DOHH2 (cell line): ENCODE measurements around the gene TLR9.

Experiments used
- H3F3A ChIP-seq: fragments of 200-600 bp; sonication (generic), shearing (Covaris generic); 2 replicates; pipeline ENCODE4 v1.6.0; 2016; ENCODE audit warnings: antibody characterized with exemption, mild to moderate bottlenecking; ENCODE audit not compliant: control insufficient read depth, insufficient read depth
- H3K27ac ChIP-seq: fragments of 200-600 bp; sonication (generic); 2 replicates; pipeline ENCODE4 v1.5.1; 2014; ENCODE audit warnings: low read depth, mild to moderate bottlenecking, low read length, moderate library complexity
- H3K27me3 ChIP-seq: fragments of 200-600 bp; sonication (generic); 2 replicates; pipeline ENCODE4 v1.6.1; 2014; ENCODE audit warnings: mild to moderate bottlenecking, low read length, mixed read lengths; ENCODE audit not compliant: control insufficient read depth
- H3K36me3 ChIP-seq: fragments of 200-600 bp; sonication (generic); 2 replicates; pipeline ENCODE4 v1.6.1; 2014; ENCODE audit warnings: mild to moderate bottlenecking, low read length, moderate library complexity, mixed read lengths; ENCODE audit not compliant: control insufficient read depth
- H3K4me1 ChIP-seq: fragments of 200-600 bp; sonication (generic); 2 replicates; pipeline ENCODE4 v1.6.1; 2014; ENCODE audit warnings: mild to moderate bottlenecking, low read length, mixed read lengths; ENCODE audit not compliant: control insufficient read depth
- H3K4me2 ChIP-seq: fragments of 200-600 bp; sonication (generic); 2 replicates; pipeline ENCODE4 v1.6.0; 2014; ENCODE audit warnings: mild to moderate bottlenecking, low read length, moderate library complexity
- H3K4me3 ChIP-seq: fragments of 200-600 bp; sonication (generic); 2 replicates; pipeline ENCODE4 v1.5.1; 2014; ENCODE audit warnings: mild to moderate bottlenecking, low read length, mixed read lengths
- H3K79me2 ChIP-seq: fragments of 200-600 bp; sonication (generic); 2 replicates; pipeline ENCODE4 v1.6.1; 2014; ENCODE audit warnings: mild to moderate bottlenecking, low read length, mixed read lengths; ENCODE audit not compliant: control insufficient read depth
- H3K9me2 ChIP-seq: fragments of 200-600 bp; sonication (generic); replicated peaks from 2 replicates; pipeline ENCODE4 v1.6.1; 2014; ENCODE audit warnings: mild to moderate bottlenecking, low read length, mixed read lengths; ENCODE audit not compliant: control insufficient read depth
- H3K9me3 ChIP-seq: fragments of 200-600 bp; sonication (generic); 2 replicates; pipeline ENCODE4 v1.6.1; 2014; ENCODE audit warnings: antibody characterized with exemption, low read length, mixed read lengths; ENCODE audit not compliant: control insufficient read depth, insufficient read depth
- H4K20me1 ChIP-seq: fragments of 200-600 bp; sonication (generic); 2 replicates; pipeline ENCODE4 v1.6.0; 2014; ENCODE audit warnings: low read depth, mild to moderate bottlenecking, antibody characterized with exemption, low read length, moderate library complexity; ENCODE audit not compliant: control insufficient read depth, insufficient read depth
- EZH2phosphoT487 ChIP-seq: fragments of 200-600 bp; sonication (generic); IDR thresholded peaks from 2 replicates; pipeline ENCODE4 v1.6.1; 2017; ENCODE audit warnings: borderline replicate concordance, mild to moderate bottlenecking, antibody characterized with exemption, low read length, moderate library complexity, mixed read lengths
- TF ChIP-seq, protein P1 (sequence below): fragments of 200-600 bp; sonication (generic); IDR thresholded peaks from one replicate; pipeline ENCODE4 v1.5.1; 2014; ENCODE audit warnings: antibody characterized with exemption, mild to moderate bottlenecking, low read depth, low read length; ENCODE audit not compliant: poor library complexity, severe bottlenecking

Gene TLR9

DNA sequence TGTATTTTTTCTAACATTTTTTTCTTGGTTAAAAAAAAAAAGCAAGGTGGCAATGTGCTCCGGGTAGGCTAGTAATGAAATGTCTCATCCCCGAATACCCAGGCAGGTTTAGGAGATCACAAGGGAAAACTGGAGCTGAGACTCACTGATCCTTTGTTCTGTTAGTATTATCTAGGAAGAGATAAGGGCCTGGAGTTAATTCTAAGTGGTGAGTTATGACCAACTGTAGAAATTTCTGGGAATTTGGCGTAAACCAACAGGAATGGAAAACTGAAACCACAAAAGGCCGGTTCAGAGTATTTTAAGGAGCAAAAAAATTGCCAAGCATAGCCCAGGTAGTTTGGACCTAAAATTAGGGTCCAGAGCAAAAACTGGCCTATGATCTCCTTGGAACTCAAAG is 32.5 kb upstream of the TLR9 start:
- Histone ChIP-seq H3K9me3 (no peaks in the 10 kb centered on the region), H3K36me3 (peaks cover 98% of the 10 kb centered on the region), H3K27ac (no peak overlapping the region), H3K27me3 (no peaks in the 10 kb centered on the region), H4K20me1 (peaks cover 18% of the 10 kb centered on the region; the same call in 1 of the 2 replicates), H3K79me2 (peaks cover 48% of the 10 kb centered on the region), H3K4me3 (no peak overlapping the region), H3K9me2 (no peaks in the 10 kb centered on the region), H3K4me1 (peaks cover 45% of the 10 kb centered on the region), H3K4me2 (no peak overlapping the region), H3F3A (peaks cover 18% of the 10 kb centered on the region)
- TF ChIP-seq EZH2phosphoT487: no peak
- TF ChIP-seq, protein P1, sequence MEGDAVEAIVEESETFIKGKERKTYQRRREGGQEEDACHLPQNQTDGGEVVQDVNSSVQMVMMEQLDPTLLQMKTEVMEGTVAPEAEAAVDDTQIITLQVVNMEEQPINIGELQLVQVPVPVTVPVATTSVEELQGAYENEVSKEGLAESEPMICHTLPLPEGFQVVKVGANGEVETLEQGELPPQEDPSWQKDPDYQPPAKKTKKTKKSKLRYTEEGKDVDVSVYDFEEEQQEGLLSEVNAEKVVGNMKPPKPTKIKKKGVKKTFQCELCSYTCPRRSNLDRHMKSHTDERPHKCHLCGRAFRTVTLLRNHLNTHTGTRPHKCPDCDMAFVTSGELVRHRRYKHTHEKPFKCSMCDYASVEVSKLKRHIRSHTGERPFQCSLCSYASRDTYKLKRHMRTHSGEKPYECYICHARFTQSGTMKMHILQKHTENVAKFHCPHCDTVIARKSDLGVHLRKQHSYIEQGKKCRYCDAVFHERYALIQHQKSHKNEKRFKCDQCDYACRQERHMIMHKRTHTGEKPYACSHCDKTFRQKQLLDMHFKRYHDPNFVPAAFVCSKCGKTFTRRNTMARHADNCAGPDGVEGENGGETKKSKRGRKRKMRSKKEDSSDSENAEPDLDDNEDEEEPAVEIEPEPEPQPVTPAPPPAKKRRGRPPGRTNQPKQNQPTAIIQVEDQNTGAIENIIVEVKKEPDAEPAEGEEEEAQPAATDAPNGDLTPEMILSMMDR: no peak

DNA sequence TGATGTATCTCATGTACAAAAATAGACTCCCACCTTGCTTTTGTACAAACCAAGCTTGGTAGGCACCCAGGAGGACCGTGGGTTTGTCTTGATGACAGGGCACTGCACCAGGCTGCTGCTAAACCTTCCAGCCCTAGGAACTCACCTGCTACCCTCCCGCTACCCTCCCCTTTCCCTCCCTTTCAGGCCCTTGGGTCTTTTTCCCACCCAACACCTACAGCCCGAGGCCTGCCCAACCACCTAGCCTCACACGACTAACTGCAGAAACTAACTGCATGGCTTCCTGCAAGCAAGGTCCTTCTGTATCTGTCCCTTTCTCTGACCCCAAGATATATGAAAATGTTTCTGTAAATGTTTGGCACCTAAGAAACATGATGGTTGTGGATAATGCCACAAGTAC is 31.2 kb upstream of the TLR9 start:
- Histone ChIP-seq H3K9me3 (no peaks in the 10 kb centered on the region), H3K27me3 (no peaks in the 10 kb centered on the region), H3F3A (peaks cover 18% of the 10 kb centered on the region), H3K4me2 (no peak overlapping the region), H3K9me2 (no peaks in the 10 kb centered on the region), H3K27ac (no peak overlapping the region), H3K79me2 (peaks cover 37% of the 10 kb centered on the region), H3K4me3 (no peak overlapping the region), H3K36me3 (peaks cover 98% of the 10 kb centered on the region), H4K20me1 (peaks cover 18% of the 10 kb centered on the region; the same call in 1 of the 2 replicates), H3K4me1 (peaks cover 46% of the 10 kb centered on the region)
- TF ChIP-seq, protein P1: no peak
- TF ChIP-seq EZH2phosphoT487: no peak

GRCh38 chr3:52256159-52256558 is 30.7 kb upstream of the TLR9 start:
- Histone ChIP-seq H3K27ac (no peak overlapping the region), H3K36me3 (peaks cover 98% of the 10 kb centered on the region), H3K27me3 (no peaks in the 10 kb centered on the region), H3K79me2 (peaks cover 34% of the 10 kb centered on the region), H3K4me2 (no peak overlapping the region), H3K4me3 (no peak overlapping the region), H3K9me2 (no peaks in the 10 kb centered on the region), H3K4me1 (peaks cover 46% of the 10 kb centered on the region), H3F3A (peaks cover 18% of the 10 kb centered on the region), H3K9me3 (no peaks in the 10 kb centered on the region), H4K20me1 (peaks cover 18% of the 10 kb centered on the region; the same call in 1 of the 2 replicates)
- TF ChIP-seq EZH2phosphoT487: no peak
- TF ChIP-seq, protein P1: no peak

- peaks cover 46% of the 10 kb centered on the region for H3K4me1 ChIP-seq
- H3K79me2 ChIP-seq: peaks cover 32% of the 10 kb centered on the region
- no peaks in the 10 kb centered on the region for H3K9me2 ChIP-seq
- H3K9me3 ChIP-seq: no peaks in the 10 kb centered on the region
- H3K27me3 ChIP-seq: no peaks in the 10 kb centered on the region
- no peak overlapping the region for H3K4me3 ChIP-seq
- TF ChIP-seq EZH2phosphoT487: no peak
- TF ChIP-seq, protein P1: no peak
- H4K20me1 ChIP-seq: peaks cover 18% of the 10 kb centered on the region; the same call in 1 of the 2 replicates
- no peak overlapping the region for H3K4me2 ChIP-seq
- H3F3A ChIP-seq: peaks cover 25% of the 10 kb centered on the region
- H3K27ac ChIP-seq: no peak overlapping the region
- peaks cover 96% of the 10 kb centered on the region for H3K36me3 ChIP-seq
These were observed 29.2 kb upstream of the TLR9 start for GRCh38 chr3:52254608-52255007.
